ENCODE measurements around the gene EPB41L4A. TPM values are rescaled to one million over a fixed set of nuclear protein-coding genes. Genes with fewer than 3 reads are reported as not detected.

Gene EPB41L4A
- polyA plus RNA-seq, 1 donor (not counting 4 experiments of a cell fraction or from before 2014, with no cell fraction given) = 3.5 TPM

DNA sequence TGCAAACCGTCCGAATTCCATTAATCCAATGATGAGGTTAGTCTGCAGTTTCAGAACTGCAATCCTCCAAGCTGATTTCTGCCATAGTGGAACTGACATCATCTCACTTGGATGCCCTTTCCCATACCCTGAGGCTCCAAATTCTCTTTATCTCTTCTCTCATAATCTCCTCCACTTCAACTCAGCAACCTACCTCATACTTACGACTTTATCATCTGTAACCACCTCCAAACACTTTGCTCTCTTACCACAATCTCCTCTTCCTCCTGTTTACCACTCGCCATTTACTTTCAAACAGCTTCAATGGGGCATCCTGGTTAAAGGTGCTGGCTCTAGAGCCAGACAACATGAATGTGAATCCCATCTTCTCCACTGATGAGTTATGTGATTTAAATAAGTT, 223.2 kb downstream of the EPB41L4A start:
- Histone ChIP-seq H3K9ac (ENCODE audit: control insufficient read depth, extremely low read depth, insufficient read depth, low read length) (no peak overlapping the region), H3K4me3 (ENCODE audit: control insufficient read depth in 2 of 3, extremely low read depth in 1 of 3, insufficient read depth in 2 of 3, low read depth in 1 of 3, low read length in 3 of 3) (no peak overlapping the region), H3K4me1 (ENCODE audit: control insufficient read depth, extremely low read depth, insufficient read depth, low read length) (no peaks in the 10 kb centered on the region), H3K9me3 (ENCODE audit: control insufficient read depth, low read depth, low read length) (no peaks in the 10 kb centered on the region), H3K27ac (ENCODE audit: control insufficient read depth, insufficient read depth, low read length) (no peak overlapping the region), H4K20me1 (ENCODE audit: control insufficient read depth, extremely low read depth, insufficient read depth, low read length) (no peaks in the 10 kb centered on the region), H3K4me2 (ENCODE audit: control insufficient read depth, extremely low read depth, insufficient read depth, low read depth, low read length) (no peak overlapping the region), H2AFZ (ENCODE audit: control insufficient read depth, low read length) (no peak overlapping the region), H3K36me3 (ENCODE audit: control insufficient read depth in 2 of 2, extremely low read depth in 1 of 2, insufficient read depth in 2 of 2, low read length in 2 of 2) (peaks cover 0 to 3% of the 10 kb centered on the region in 2 experiments), H3K79me2 (ENCODE audit: control insufficient read depth, insufficient read depth, low read length) (no peaks in the 10 kb centered on the region), H3K27me3 (ENCODE audit: control insufficient read depth, extremely low read depth, insufficient read depth, low read length) (no peaks in the 10 kb centered on the region), H3K9me1 (ENCODE audit: control insufficient read depth, extremely low read depth, insufficient read depth, low read length) (no peaks in the 10 kb centered on the region)
- dilution Hi-C loops (cut with MboI; ENCODE audit: extremely low pct_ligation_motif_present, low sequenced_read_pairs) = no loop called here
- DNase-seq (ENCODE audit: low read depth, low spot score) (no peak), FAIRE-seq (no peak)
- TF ChIP-seq EZH2 (IDR thresholded peaks at IDR 0.05; ENCODE audit: low read length) = no peak
- TF ChIP-seq, protein P1, sequence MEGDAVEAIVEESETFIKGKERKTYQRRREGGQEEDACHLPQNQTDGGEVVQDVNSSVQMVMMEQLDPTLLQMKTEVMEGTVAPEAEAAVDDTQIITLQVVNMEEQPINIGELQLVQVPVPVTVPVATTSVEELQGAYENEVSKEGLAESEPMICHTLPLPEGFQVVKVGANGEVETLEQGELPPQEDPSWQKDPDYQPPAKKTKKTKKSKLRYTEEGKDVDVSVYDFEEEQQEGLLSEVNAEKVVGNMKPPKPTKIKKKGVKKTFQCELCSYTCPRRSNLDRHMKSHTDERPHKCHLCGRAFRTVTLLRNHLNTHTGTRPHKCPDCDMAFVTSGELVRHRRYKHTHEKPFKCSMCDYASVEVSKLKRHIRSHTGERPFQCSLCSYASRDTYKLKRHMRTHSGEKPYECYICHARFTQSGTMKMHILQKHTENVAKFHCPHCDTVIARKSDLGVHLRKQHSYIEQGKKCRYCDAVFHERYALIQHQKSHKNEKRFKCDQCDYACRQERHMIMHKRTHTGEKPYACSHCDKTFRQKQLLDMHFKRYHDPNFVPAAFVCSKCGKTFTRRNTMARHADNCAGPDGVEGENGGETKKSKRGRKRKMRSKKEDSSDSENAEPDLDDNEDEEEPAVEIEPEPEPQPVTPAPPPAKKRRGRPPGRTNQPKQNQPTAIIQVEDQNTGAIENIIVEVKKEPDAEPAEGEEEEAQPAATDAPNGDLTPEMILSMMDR (optimal IDR thresholded peaks at IDR 0.05 in 1 of 3, IDR thresholded peaks at IDR 0.05 in 1 of 3, conservative IDR thresholded peaks at IDR 0.05 in 1 of 3; ENCODE audit: extremely low read depth in 1 of 3, insufficient read depth in 2 of 3, low read length in 3 of 3) = no peak

DNA sequence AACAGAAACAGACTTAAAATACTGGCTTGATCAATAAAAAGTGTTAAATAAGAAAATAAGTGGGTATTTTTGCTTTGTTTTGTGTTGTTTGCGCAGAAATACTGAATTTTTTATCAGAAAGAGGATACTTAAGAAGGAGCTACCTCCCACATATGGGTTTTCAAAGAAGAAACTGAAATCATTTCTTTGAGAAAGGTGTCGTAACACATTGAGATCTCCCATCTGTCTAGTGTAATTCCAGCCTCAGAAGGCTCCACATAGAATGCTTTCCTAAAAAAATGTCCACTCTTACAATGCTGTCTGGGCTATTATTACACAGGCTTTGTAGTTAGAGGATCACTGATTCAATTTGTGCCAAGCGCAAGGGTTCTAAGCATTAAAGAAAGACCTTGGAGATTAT, 226.2 kb downstream of the EPB41L4A start:
- Histone ChIP-seq H3K9me1 (ENCODE audit: control insufficient read depth, extremely low read depth, insufficient read depth, low read length) (no peaks in the 10 kb centered on the region), H2AFZ (ENCODE audit: control insufficient read depth, low read length) (no peak overlapping the region), H3K27me3 (ENCODE audit: control insufficient read depth, extremely low read depth, insufficient read depth, low read length) (no peaks in the 10 kb centered on the region), H3K4me2 (ENCODE audit: control insufficient read depth, extremely low read depth, insufficient read depth, low read depth, low read length) (no peak overlapping the region), H3K79me2 (ENCODE audit: control insufficient read depth, insufficient read depth, low read length) (no peaks in the 10 kb centered on the region), H4K20me1 (ENCODE audit: control insufficient read depth, extremely low read depth, insufficient read depth, low read length) (no peaks in the 10 kb centered on the region), H3K4me3 (ENCODE audit: control insufficient read depth in 2 of 3, extremely low read depth in 1 of 3, insufficient read depth in 2 of 3, low read depth in 1 of 3, low read length in 3 of 3) (no peak overlapping the region), H3K9ac (ENCODE audit: control insufficient read depth, extremely low read depth, insufficient read depth, low read length) (no peak overlapping the region), H3K36me3 (ENCODE audit: control insufficient read depth in 2 of 2, extremely low read depth in 1 of 2, insufficient read depth in 2 of 2, low read length in 2 of 2) (peaks cover 0 to 2% of the 10 kb centered on the region in 2 experiments), H3K4me1 (ENCODE audit: control insufficient read depth, extremely low read depth, insufficient read depth, low read length) (no peaks in the 10 kb centered on the region), H3K27ac (ENCODE audit: control insufficient read depth, insufficient read depth, low read length) (no peak overlapping the region), H3K9me3 (ENCODE audit: control insufficient read depth, low read depth, low read length) (no peaks in the 10 kb centered on the region)
- DNase-seq (ENCODE audit: low read depth, low spot score) = no peak
- dilution Hi-C loops (cut with MboI; ENCODE audit: extremely low pct_ligation_motif_present, low sequenced_read_pairs) = no loop called here
- FAIRE-seq = no peak
- TF ChIP-seq EZH2 (IDR thresholded peaks at IDR 0.05; ENCODE audit: low read length) = no peak
- TF ChIP-seq, protein P1 (optimal IDR thresholded peaks at IDR 0.05 in 1 of 3, IDR thresholded peaks at IDR 0.05 in 1 of 3, conservative IDR thresholded peaks at IDR 0.05 in 1 of 3; ENCODE audit: extremely low read depth in 1 of 3, insufficient read depth in 2 of 3, low read length in 3 of 3) = no peak

Data from keratinocyte (primary cell).